MM.1S (cell line): ENCODE data around the gene WDR4.

Source experiments
- CTCF ChIP-seq: fragments of 300-600 bp; sonication (generic); IDR thresholded peaks from 2 replicates; pipeline ENCODE4 v1.5.1; 2016; ENCODE audit warnings: antibody characterized with exemption, low read length, mixed read lengths
- EZH2 ChIP-seq: fragments of 300-600 bp; sonication (generic); optimal IDR thresholded peaks from 2 replicates; pipeline ENCODE3; 2017; ENCODE audit warnings: low read depth, mild to moderate bottlenecking, antibody characterized with exemption, low read length, mixed read lengths
- EZH2phosphoT487 ChIP-seq: fragments of 300-600 bp; sonication (generic); IDR thresholded peaks from 2 replicates; pipeline ENCODE4 v1.6.1; 2018; ENCODE audit warnings: antibody characterized with exemption, low read length

GRCh38 chr21:42892582-42892930 lies 13.2 kb upstream of the WDR4 start:
- TF ChIP-seq CTCF: no peak
- TF ChIP-seq EZH2: no peak
- no peak for TF ChIP-seq EZH2phosphoT487
